Spinal cord (tissue), 10 donors: ENCODE results near the gene PDZD11. TPM values are rescaled to one million over a fixed set of nuclear protein-coding genes. Genes with fewer than 3 reads are reported as not detected.
A peak's percentile ranks its signal among the peaks of the same experiment; 100 is the strongest.
"Not testable (repeated sequence)": the region's sequence is repeated elsewhere in the genome, so short reads cannot be mapped to it uniquely, and the experiment has no call there.

Source experiments
- DNase-seq, 6 donors: peaks; one replicate each; pipeline versions ENCODE4 v3.0.0 to v3.0.0-alpha.2; 2013 to 2015; ENCODE audit warnings: low spot score in 6 of 6, low read depth in 4 of 6
- H3K27ac ChIP-seq: one replicate; pipeline ENCODE4 v1.5.1; 2013; ENCODE audit warnings: low read depth, low read length, control low read depth
- H3K27me3 ChIP-seq: one replicate; pipeline ENCODE4 v1.6.1; 2013; ENCODE audit warnings: low read length; ENCODE audit not compliant: control insufficient read depth, insufficient read depth
- H3K36me3 ChIP-seq: one replicate; pipeline ENCODE4 v1.6.1; 2013; ENCODE audit warnings: low read length; ENCODE audit not compliant: control insufficient read depth, insufficient read depth
- H3K4me1 ChIP-seq: one replicate; pipeline ENCODE4 v1.6.1; 2013; ENCODE audit warnings: low read length; ENCODE audit not compliant: control insufficient read depth, insufficient read depth
- H3K4me3 ChIP-seq: one replicate; pipeline ENCODE4 v1.5.1; 2013; ENCODE audit warnings: low read depth, low read length, control low read depth
- H3K9me3 ChIP-seq: one replicate; pipeline ENCODE4 v1.6.1; 2013; ENCODE audit warnings: low read length; ENCODE audit not compliant: control insufficient read depth, insufficient read depth
- WGBS: methylation state at CpG from one replicate; pipeline ENCODE4 v1.1.5; 2013; ENCODE audit warnings: missing lambda C conversion rate; ENCODE audit not compliant: insufficient coverage; 5-methylcytosine and 5-hydroxymethylcytosine counted together
- polyA plus RNA-seq, 2 donors: library from polyadenylated mRNA; unstranded; fragments of 120-200 nt; gene quantifications; one replicate each; pipeline ENCODE4 v1.2.1, GENCODE V29; 2013; ENCODE audit not compliant: insufficient read length in 2 of 2
- total RNA-seq, 2 donors: library from RNA; depleted of rRNA in 1 of 2; stranded (reverse); fragments of 120-200 nt in 1 of 2; fragments of >200 nt in 1 of 2; gene quantifications; one replicate each; pipeline versions ENCODE4 v1.2.3 to v1.2.4, GENCODE V29; 2013 to 2014
- donor health status: healthy.

The PDZD11 gene
- total and polyA plus RNA-seq, 4 donors, result 44.9 to 82.2 (median 63.6) TPM

- Histone ChIP-seq H3K27me3 (no peaks in the 10 kb centered on the region), H3K4me3 (no peak overlapping the region), H3K9me3 (no peaks in the 10 kb centered on the region), H3K27ac (no peak overlapping the region), H3K4me1 (no peaks in the 10 kb centered on the region), H3K36me3 (no peaks in the 10 kb centered on the region)
- WGBS, result no CpG with 5 or more reads among the region's 3 CpGs
- DNase-seq, result no peak
These were observed 12.0 kb upstream of the PDZD11 start for GRCh38 chrX:70301716-70302115.

- no peak for DNase-seq
- no peaks in the 10 kb centered on the region for H3K36me3 ChIP-seq
- H3K27ac ChIP-seq, result no peak overlapping the region
- H3K4me1 ChIP-seq, result peaks cover 5% of the 10 kb centered on the region
- H3K9me3 ChIP-seq, result no peaks in the 10 kb centered on the region
- no peak overlapping the region for H3K4me3 ChIP-seq
- no peaks in the 10 kb centered on the region for H3K27me3 ChIP-seq
- WGBS, result 67% methylated on average over 1 of the region's 5 CpGs
These were observed 3.9 kb upstream of the PDZD11 start for GRCh38 chrX:70293621-70294020.

DNA sequence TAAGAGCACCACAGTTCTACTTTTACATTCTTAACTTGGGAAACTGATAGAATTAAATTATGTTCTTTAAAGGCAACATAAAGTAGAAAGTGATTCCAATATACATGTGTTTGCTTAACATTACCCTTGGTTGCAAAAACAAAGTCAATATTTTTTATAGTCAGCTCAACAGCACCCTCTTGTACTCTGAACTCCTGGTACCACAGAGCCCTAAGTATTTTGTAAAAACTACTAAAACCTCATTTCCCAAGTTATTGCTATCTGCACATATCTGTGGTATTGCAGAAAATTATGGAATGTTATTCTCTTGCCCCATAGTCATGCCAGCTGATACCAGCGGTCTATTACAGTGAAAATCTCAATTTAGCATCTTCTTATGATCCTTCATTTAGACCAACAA lies 3.1 kb upstream of the PDZD11 start:
- no CpG with 5 or more reads among the region's 1 CpG for WGBS
- no peaks in the 10 kb centered on the region for H3K27me3 ChIP-seq
- no peak for DNase-seq

DNA sequence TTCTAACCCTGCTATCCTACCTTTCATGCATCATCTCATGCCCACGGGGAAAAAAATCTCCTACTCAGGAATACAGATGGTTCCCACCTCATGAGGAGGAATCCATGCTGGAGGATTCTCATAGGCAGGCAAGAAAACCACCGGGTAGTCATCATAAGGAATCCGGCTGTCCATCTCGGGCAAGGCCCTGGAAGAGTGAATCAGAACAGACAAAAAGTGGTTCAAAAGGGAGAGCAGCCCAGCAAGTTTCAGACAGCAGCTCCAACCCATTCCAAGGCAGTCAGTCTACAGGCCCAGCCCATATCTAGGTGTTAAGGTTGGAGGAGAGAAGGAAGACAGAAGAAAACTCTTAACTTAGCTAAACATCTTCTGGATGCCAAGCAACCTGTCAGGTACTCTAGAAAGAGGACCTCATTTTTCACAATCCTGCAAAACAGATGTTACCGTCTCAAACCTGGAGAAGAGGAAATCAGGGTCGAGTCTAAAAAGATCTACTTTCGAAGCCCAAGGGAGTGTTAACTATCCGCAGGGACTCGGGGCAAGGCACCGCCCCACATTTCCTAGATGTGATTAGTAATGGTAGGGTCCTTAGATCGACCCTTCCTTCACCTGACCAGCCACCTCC lies 447 bp downstream of the PDZD11 start:
- DNase-seq, result no peak
- no peaks in the 10 kb centered on the region for H3K27me3 ChIP-seq
- H3K4me1 ChIP-seq, result peaks cover 5% of the 10 kb centered on the region
- no peaks in the 10 kb centered on the region for H3K9me3 ChIP-seq
- H3K36me3 ChIP-seq, result no peaks in the 10 kb centered on the region
- H3K27ac ChIP-seq, result no peak overlapping the region
- WGBS, result 80% methylated on average over 5 of the region's 11 CpGs
- H3K4me3 ChIP-seq, result peak overlapping the region; percentile 61

More for the DNA sequence above, 3.1 kb upstream of the PDZD11 start:
- Histone ChIP-seq H3K36me3 (no peaks in the 10 kb centered on the region), H3K9me3 (no peaks in the 10 kb centered on the region), H3K4me1 (peaks cover 5% of the 10 kb centered on the region), H3K27ac (no peak overlapping the region), H3K4me3 (no peak overlapping the region)

GRCh38 chrX:70281951-70282350 lies 7.8 kb downstream of the PDZD11 start, which contains the start of gene RAB41:
Gene RAB41 (plus strand): TSS chrX:70282172. CDS start chrX:70282218, 46 bp downstream.
- WGBS, result 85% methylated on average over 21 of the region's 21 CpGs
- Histone ChIP-seq H3K36me3 (peaks cover 4% of the 10 kb centered on the region), H3K27me3 (no peaks in the 10 kb centered on the region), H3K4me3 (no peak within 1 kb of the TSS), H3K27ac (no peak within 1 kb of the TSS), H3K4me1 (no peaks in the 10 kb centered on the region), H3K9me3 (no peaks in the 10 kb centered on the region)
- no peak for DNase-seq

GRCh38 chrX:70280573-70280972 lies 9.2 kb downstream of the PDZD11 start:
- H3K4me1 ChIP-seq, result no peaks in the 10 kb centered on the region
- peaks cover 4% of the 10 kb centered on the region for H3K36me3 ChIP-seq
- H3K4me3 ChIP-seq, result no peak overlapping the region
- H3K9me3 ChIP-seq, result no peaks in the 10 kb centered on the region
- H3K27me3 ChIP-seq, result no peaks in the 10 kb centered on the region
- DNase-seq, result no peak
- WGBS, result 64% methylated on average over 3 of the region's 3 CpGs
- no peak overlapping the region for H3K27ac ChIP-seq

- DNase-seq, result no peak
- no peaks in the 10 kb centered on the region for H3K9me3 ChIP-seq
- no CpG with 5 or more reads among the region's 3 CpGs for WGBS
These were observed 10.6 kb downstream of the PDZD11 start for GRCh38 chrX:70279081-70279480.

GRCh38 chrX:70274029-70274428 lies 15.7 kb downstream of the PDZD11 start:
- 84% methylated on average over 3 of the region's 7 CpGs for WGBS
- not testable (repeated sequence) for H3K4me3 ChIP-seq, H3K9me3 ChIP-seq, H3K36me3 ChIP-seq, H3K27ac ChIP-seq, H3K4me1 ChIP-seq, H3K27me3 ChIP-seq, DNase-seq

More at GRCh38 chrX:70279081-70279480, 10.6 kb downstream of the PDZD11 start:
- no peaks in the 10 kb centered on the region for H3K27me3 ChIP-seq
- peaks cover 4% of the 10 kb centered on the region for H3K36me3 ChIP-seq
- no peak overlapping the region for H3K27ac ChIP-seq
- H3K4me1 ChIP-seq, result no peaks in the 10 kb centered on the region
- no peak overlapping the region for H3K4me3 ChIP-seq

- H3K4me1 ChIP-seq, result no peaks in the 10 kb centered on the region
- peaks cover 1% of the 10 kb centered on the region for H3K27me3 ChIP-seq
These were observed 21.7 kb downstream of the PDZD11 start, which contains the start of gene ARR3 for GRCh38 chrX:70268034-70268433. Gene ARR3 (plus strand): TSS chrX:70268334. CDS start chrX:70269386, 1,052 bp downstream.

GRCh38 chrX:70264784-70265183 lies 24.9 kb downstream of the PDZD11 start:
- Histone ChIP-seq H3K4me3 (no peak overlapping the region), H3K9me3 (no peaks in the 10 kb centered on the region), H3K4me1 (no peaks in the 10 kb centered on the region), H3K36me3 (no peaks in the 10 kb centered on the region), H3K27ac (no peak overlapping the region), H3K27me3 (peaks cover 4% of the 10 kb centered on the region)
- no CpG with 5 or more reads among the region's 3 CpGs for WGBS
- DNase-seq, result no peak

More at GRCh38 chrX:70268034-70268433, 21.7 kb downstream of the PDZD11 start, which contains the start of gene ARR3:
- H3K27ac ChIP-seq, result no peak within 1 kb of the TSS
- H3K4me3 ChIP-seq, result no peak within 1 kb of the TSS
- no peaks in the 10 kb centered on the region for H3K9me3 ChIP-seq
- H3K36me3 ChIP-seq, result no peaks in the 10 kb centered on the region
- DNase-seq, result no peak
